DOHH2 (cell line): ENCODE measurements around the gene MED28.

Experiments used
- CTCF ChIP-seq: fragments of 200-600 bp; sonication (generic); IDR thresholded peaks from one replicate; pipeline ENCODE4 v1.5.1; 2014; ENCODE audit warnings: antibody characterized with exemption, mild to moderate bottlenecking, low read depth, low read length; ENCODE audit not compliant: poor library complexity, severe bottlenecking
- EZH2phosphoT487 ChIP-seq: fragments of 200-600 bp; sonication (generic); IDR thresholded peaks from 2 replicates; pipeline ENCODE4 v1.6.1; 2017; ENCODE audit warnings: borderline replicate concordance, mild to moderate bottlenecking, antibody characterized with exemption, low read length, moderate library complexity, mixed read lengths

- no peak for TF ChIP-seq CTCF
- TF ChIP-seq EZH2phosphoT487: no peak
These were observed 1.8 kb downstream of the MED28 start for GRCh38 chr4:17616283-17616682.
